ENCODE measurements around the gene NDUFA12.

GRCh38 chr12:94925729-94926128 lies 77.8 kb downstream of the NDUFA12 start:
- TF ChIP-seq, protein P1, sequence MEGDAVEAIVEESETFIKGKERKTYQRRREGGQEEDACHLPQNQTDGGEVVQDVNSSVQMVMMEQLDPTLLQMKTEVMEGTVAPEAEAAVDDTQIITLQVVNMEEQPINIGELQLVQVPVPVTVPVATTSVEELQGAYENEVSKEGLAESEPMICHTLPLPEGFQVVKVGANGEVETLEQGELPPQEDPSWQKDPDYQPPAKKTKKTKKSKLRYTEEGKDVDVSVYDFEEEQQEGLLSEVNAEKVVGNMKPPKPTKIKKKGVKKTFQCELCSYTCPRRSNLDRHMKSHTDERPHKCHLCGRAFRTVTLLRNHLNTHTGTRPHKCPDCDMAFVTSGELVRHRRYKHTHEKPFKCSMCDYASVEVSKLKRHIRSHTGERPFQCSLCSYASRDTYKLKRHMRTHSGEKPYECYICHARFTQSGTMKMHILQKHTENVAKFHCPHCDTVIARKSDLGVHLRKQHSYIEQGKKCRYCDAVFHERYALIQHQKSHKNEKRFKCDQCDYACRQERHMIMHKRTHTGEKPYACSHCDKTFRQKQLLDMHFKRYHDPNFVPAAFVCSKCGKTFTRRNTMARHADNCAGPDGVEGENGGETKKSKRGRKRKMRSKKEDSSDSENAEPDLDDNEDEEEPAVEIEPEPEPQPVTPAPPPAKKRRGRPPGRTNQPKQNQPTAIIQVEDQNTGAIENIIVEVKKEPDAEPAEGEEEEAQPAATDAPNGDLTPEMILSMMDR (IDR thresholded peaks at IDR 0.05; ENCODE audit: low read length): no peak
- no peak for TF ChIP-seq EZH2phosphoT487 (IDR thresholded peaks at IDR 0.05; ENCODE audit: low read length)
- no peak for TF ChIP-seq EZH2 (optimal IDR thresholded peaks at IDR 0.05; ENCODE audit: low read depth, low read length)

Measured in MM.1S (cell line).